CD14-positive monocyte (primary cell): ENCODE data around the gene LYPD1. TPM values are rescaled to one million over a fixed set of nuclear protein-coding genes. Genes with fewer than 3 reads are reported as not detected.

Source experiments
- DNase-seq, 3 donors: peaks; one replicate each; pipeline ENCODE4 v3.0.0-alpha.2; 2011 to 2022
- H2AFZ ChIP-seq: 2 replicates; pipeline ENCODE4 v1.6.0; 2012; ENCODE audit warnings: mild to moderate bottlenecking, low read depth, low read length, inconsistent platforms; ENCODE audit not compliant: insufficient read depth, poor library complexity, severe bottlenecking
- H3K27ac ChIP-seq, 2 donors: 1 replicate in 1 of 2; 2 replicates in 1 of 2; pipeline ENCODE4 v1.5.1; 2012 to 2013; ENCODE audit warnings: low read length in 2 of 2, control low read depth in 1 of 2, inconsistent platforms in 1 of 2, low read depth in 1 of 2, mild to moderate bottlenecking in 1 of 2
- H3K27me3 ChIP-seq, 2 donors: one replicate each; pipeline versions ENCODE4 v1.6.0 to v1.6.1; 2011 to 2013; ENCODE audit warnings: low read length in 2 of 2; ENCODE audit not compliant: control insufficient read depth in 2 of 2, insufficient read depth in 2 of 2
- H3K36me3 ChIP-seq, 2 donors: replicated peaks in 1 of 2; 1 replicate in 1 of 2; 2 replicates in 1 of 2; pipeline versions ENCODE4 v1.5.1 to v1.6.1; 2012 to 2013; ENCODE audit warnings: low read length in 2 of 2, control low read depth in 1 of 2, inconsistent platforms in 1 of 2, mild to moderate bottlenecking in 1 of 2; ENCODE audit not compliant: insufficient read depth in 2 of 2, control insufficient read depth in 1 of 2
- H3K4me1 ChIP-seq, 2 donors: 1 replicate in 1 of 2; 2 replicates in 1 of 2; pipeline versions ENCODE4 v1.5.1 to v1.6.1; 2012 to 2013; ENCODE audit warnings: low read length in 2 of 2, control low read depth in 1 of 2, inconsistent platforms in 1 of 2, mild to moderate bottlenecking in 1 of 2, moderate library complexity in 1 of 2; ENCODE audit not compliant: insufficient read depth in 2 of 2, control insufficient read depth in 1 of 2
- H3K4me2 ChIP-seq: replicated peaks from 2 replicates; pipeline ENCODE3; 2012; ENCODE audit warnings: low read length, moderate library complexity, mild to moderate bottlenecking; ENCODE audit not compliant: poor library complexity, severe bottlenecking; ENCODE audit errors: extremely low read depth
- H3K4me3 ChIP-seq, 3 experiments: fragments of 200-600 bp in 1 of 3; sonication (generic) in 1 of 3; replicated peaks in 1 of 3; 1 replicate in 2 of 3; 2 replicates in 1 of 3; pipeline ENCODE4 v1.5.1; 2011 to 2013; ENCODE audit warnings: low read length in 3 of 3, mild to moderate bottlenecking in 3 of 3, control low read depth in 2 of 3, low read depth in 2 of 3, inconsistent platforms in 1 of 3, moderate library complexity in 1 of 3
- H3K79me2 ChIP-seq: 2 replicates; pipeline ENCODE4 v1.6.0; 2012; ENCODE audit warnings: mild to moderate bottlenecking, control low read depth, inconsistent platforms, low read length, moderate library complexity; ENCODE audit not compliant: insufficient read depth
- H3K9ac ChIP-seq: 2 replicates; pipeline ENCODE4 v1.6.0; 2017; ENCODE audit warnings: low read length, mild to moderate bottlenecking; ENCODE audit not compliant: insufficient read depth, poor library complexity, severe bottlenecking
- H3K9me3 ChIP-seq, 2 donors: replicated peaks in 1 of 2; 1 replicate in 1 of 2; 2 replicates in 1 of 2; pipeline versions ENCODE4 v1.5.1 to v1.6.1; 2012 to 2013; ENCODE audit warnings: low read length in 2 of 2, control low read depth in 1 of 2; ENCODE audit not compliant: control insufficient read depth in 1 of 2, insufficient read depth in 1 of 2
- H4K20me1 ChIP-seq: 2 replicates; pipeline ENCODE4 v1.6.0; 2012; ENCODE audit warnings: mild to moderate bottlenecking, low read length, control low read depth, moderate library complexity; ENCODE audit not compliant: insufficient read depth
- H3K27ac Mint-ChIP-seq, 7 donors: one replicate each; pipeline ENCODE4 v1.8.0; 2020; ENCODE audit warnings: mild to moderate bottlenecking in 7 of 7, mixed read lengths in 7 of 7, moderate library complexity in 6 of 7, inconsistent platforms in 2 of 7
- H3K27me3 Mint-ChIP-seq, 3 donors: one replicate each; pipeline ENCODE4 v1.8.0; 2021 to 2022; ENCODE audit warnings: low read depth in 3 of 3, mild to moderate bottlenecking in 3 of 3, mixed read lengths in 3 of 3, moderate library complexity in 3 of 3, inconsistent platforms in 1 of 3
- H3K36me3 Mint-ChIP-seq, 2 donors: one replicate each; pipeline ENCODE4 v1.8.0; 2020; ENCODE audit warnings: mixed read lengths in 2 of 2, inconsistent platforms in 1 of 2, mild to moderate bottlenecking in 1 of 2
- H3K4me1 Mint-ChIP-seq: one replicate; pipeline ENCODE4 v1.8.0; 2020; ENCODE audit warnings: mild to moderate bottlenecking, mixed read lengths
- H3K4me3 Mint-ChIP-seq, 2 donors: one replicate each; pipeline ENCODE4 v1.8.0; 2020; ENCODE audit warnings: mild to moderate bottlenecking in 2 of 2, mixed read lengths in 2 of 2, moderate library complexity in 1 of 2
- H3K9me3 Mint-ChIP-seq, 7 donors: one replicate each; pipeline ENCODE4 v1.8.0; 2020 to 2022; ENCODE audit warnings: mixed read lengths in 7 of 7, mild to moderate bottlenecking in 6 of 7, moderate library complexity in 6 of 7, inconsistent platforms in 2 of 7
- CTCF ChIP-seq: fragments of 200-600 bp; IDR thresholded peaks from one replicate; pipeline ENCODE4 v1.8.0; 2022; ENCODE audit warnings: antibody characterized with exemption, mild to moderate bottlenecking
- WGBS: methylation state at CpG from one replicate; pipeline ENCODE4 v1.1.5; 2013; ENCODE audit warnings: missing lambda C conversion rate; ENCODE audit not compliant: insufficient coverage; 5-methylcytosine and 5-hydroxymethylcytosine counted together
- intact Hi-C, 2 donors: fragments of 100-400 bp; cut with micrococcal nuclease; formaldehyde crosslinking; loops; one replicate each; pipeline versions ENCODE4 v1.15.0 to v1.15.1; 2023
- polyA plus RNA-seq, 3 donors: library from polyadenylated mRNA; depleted of rRNA in 1 of 3; unstranded in 2 of 3; stranded (reverse) in 1 of 3; fragments of 300-500 nt in 2 of 3; fragments of >200 nt in 1 of 3; fragmentation: Illumina TruSeq in 2 of 3; gene quantifications; 1 replicate in 2 of 3; 2 replicates in 1 of 3; pipeline ENCODE4 v1.2.3, GENCODE V29; 2012 to 2021

The LYPD1 gene
- polyA plus RNA-seq, 3 donors: not detected

- Histone ChIP-seq H4K20me1 (no peaks in the 10 kb centered on the region), H3K79me2 (no peaks in the 10 kb centered on the region), H3K4me3 (no peak overlapping the region), H3K9ac (no peak overlapping the region), H3K4me1 (no peaks in the 10 kb centered on the region), H2AFZ (no peak overlapping the region), H3K9me3 (no peaks in the 10 kb centered on the region), H3K27ac (no peak overlapping the region), H3K36me3 (no peaks in the 10 kb centered on the region), H3K27me3 (no peaks in the 10 kb centered on the region), H3K4me2 (no peak overlapping the region)
- intact Hi-C loops: no loop called here
- no peaks in the 10 kb centered on the region for H3K4me1 Mint-ChIP-seq
- H3K36me3 Mint-ChIP-seq: no peaks in the 10 kb centered on the region
- WGBS: no CpG with 5 or more reads among the region's 2 CpGs
- peaks cover 0 to 3% (median 2%) of the 10 kb centered on the region in 7 donors for H3K9me3 Mint-ChIP-seq
- TF ChIP-seq CTCF: no peak
- no peak overlapping the region for H3K27ac Mint-ChIP-seq
- H3K27me3 Mint-ChIP-seq: no peaks in the 10 kb centered on the region
- no peak overlapping the region for H3K4me3 Mint-ChIP-seq
- DNase-seq: no peak
Observed at GRCh38 chr2:132716954-132717353, 46.9 kb upstream of the LYPD1 start.

GRCh38 chr2:132715386-132716351 lies 45.7 kb upstream of the LYPD1 start:
- Histone ChIP-seq H3K79me2 (no peaks in the 10 kb centered on the region), H3K36me3 (no peaks in the 10 kb centered on the region), H3K4me3 (no peak overlapping the region), H3K4me1 (no peaks in the 10 kb centered on the region), H3K9ac (no peak overlapping the region), H3K4me2 (no peak overlapping the region), H3K27me3 (no peaks in the 10 kb centered on the region), H4K20me1 (no peaks in the 10 kb centered on the region), H3K9me3 (no peaks in the 10 kb centered on the region), H3K27ac (no peak overlapping the region), H2AFZ (no peak overlapping the region)
- Mint-ChIP-seq H3K27me3 (no peaks in the 10 kb centered on the region), H3K9me3 (peaks cover 0 to 3% (median 0%) of the 10 kb centered on the region in 7 donors), H3K4me3 (no peak overlapping the region), H3K4me1 (no peaks in the 10 kb centered on the region), H3K27ac (no peak overlapping the region), H3K36me3 (no peaks in the 10 kb centered on the region)
- intact Hi-C loops: no loop called here
- TF ChIP-seq CTCF: no peak
- WGBS: no CpG with 5 or more reads among the region's 7 CpGs
- DNase-seq: no peak
